ENCODE measurements around the gene AK4.

- TF ChIP-seq CTCF (conservative IDR thresholded peaks at IDR 0.05; ENCODE audit: low read depth, low read length): no peak
- no peak for TF ChIP-seq MAZ (IDR thresholded peaks at IDR 0.05; ENCODE audit: borderline replicate concordance, low read depth, low read length)
Observed at GRCh38 chr1:65174585-65174984, 26.6 kb downstream of the AK4 start.

Measured in IMR-90 (cell line).